Measurements from ENCODE around the gene TXNDC11. TPM values are rescaled to one million over a fixed set of nuclear protein-coding genes. Genes with fewer than 3 reads are reported as not detected.

The TXNDC11 gene
- polyA plus RNA-seq, 1 donor (not counting 4 experiments of a cell fraction or from before 2014, with no cell fraction given): 35.9 TPM

DNA sequence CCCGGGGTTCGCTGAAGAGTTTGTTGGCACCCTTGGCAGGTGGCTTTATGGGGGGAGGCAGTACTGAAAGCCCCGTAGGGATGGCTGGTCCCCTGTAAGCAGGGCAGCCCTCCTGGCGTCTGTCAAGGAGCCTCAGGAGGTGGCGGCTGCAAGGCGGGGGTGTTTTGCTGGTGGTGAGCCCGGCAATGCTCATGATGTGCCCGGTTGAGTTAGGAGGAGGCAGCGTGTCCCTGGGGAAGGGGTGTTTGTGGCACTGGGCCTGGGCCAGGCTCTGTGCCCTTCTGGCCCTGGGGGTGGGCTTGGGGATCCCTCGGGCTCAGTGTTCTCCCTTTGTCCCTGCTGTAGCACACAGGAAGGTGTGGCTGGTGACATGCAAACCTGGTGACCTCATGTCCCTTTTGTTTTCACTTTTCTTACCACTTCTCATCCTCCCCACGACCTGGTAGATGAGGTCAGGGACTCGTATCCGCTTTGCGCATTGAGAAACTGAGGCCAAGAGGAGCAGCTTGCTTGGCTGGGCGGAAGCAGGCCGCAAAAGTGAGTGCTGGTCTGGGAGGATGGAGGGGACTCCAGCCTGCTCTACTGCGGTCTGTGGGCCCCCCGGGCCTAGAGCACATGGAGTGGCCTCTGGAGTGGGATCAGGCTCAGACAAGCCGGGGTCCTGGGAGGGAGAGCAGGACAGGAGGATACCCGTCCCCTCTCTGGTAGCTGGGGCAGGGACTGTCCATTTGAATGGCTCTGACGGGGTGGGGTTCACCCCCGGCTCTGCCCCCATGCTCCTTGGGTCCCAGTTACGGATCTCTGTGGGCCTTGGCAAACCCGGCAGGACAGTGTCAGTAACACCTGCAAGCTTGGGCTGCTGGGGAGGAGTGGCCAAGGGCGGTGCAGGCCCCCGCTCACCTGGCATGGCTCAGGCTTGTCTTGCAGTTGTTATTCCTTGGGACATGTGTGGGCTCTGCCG lies 72.2 kb downstream of the TXNDC11 start:
- TF ChIP-seq, protein P1, sequence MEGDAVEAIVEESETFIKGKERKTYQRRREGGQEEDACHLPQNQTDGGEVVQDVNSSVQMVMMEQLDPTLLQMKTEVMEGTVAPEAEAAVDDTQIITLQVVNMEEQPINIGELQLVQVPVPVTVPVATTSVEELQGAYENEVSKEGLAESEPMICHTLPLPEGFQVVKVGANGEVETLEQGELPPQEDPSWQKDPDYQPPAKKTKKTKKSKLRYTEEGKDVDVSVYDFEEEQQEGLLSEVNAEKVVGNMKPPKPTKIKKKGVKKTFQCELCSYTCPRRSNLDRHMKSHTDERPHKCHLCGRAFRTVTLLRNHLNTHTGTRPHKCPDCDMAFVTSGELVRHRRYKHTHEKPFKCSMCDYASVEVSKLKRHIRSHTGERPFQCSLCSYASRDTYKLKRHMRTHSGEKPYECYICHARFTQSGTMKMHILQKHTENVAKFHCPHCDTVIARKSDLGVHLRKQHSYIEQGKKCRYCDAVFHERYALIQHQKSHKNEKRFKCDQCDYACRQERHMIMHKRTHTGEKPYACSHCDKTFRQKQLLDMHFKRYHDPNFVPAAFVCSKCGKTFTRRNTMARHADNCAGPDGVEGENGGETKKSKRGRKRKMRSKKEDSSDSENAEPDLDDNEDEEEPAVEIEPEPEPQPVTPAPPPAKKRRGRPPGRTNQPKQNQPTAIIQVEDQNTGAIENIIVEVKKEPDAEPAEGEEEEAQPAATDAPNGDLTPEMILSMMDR (optimal IDR thresholded peaks at IDR 0.05 in 1 of 3, IDR thresholded peaks at IDR 0.05 in 1 of 3, conservative IDR thresholded peaks at IDR 0.05 in 1 of 3; ENCODE audit: extremely low read depth in 1 of 3, insufficient read depth in 2 of 3, low read length in 3 of 3): no peak
- TF ChIP-seq EZH2 (IDR thresholded peaks at IDR 0.05; ENCODE audit: low read length): no peak
- peaks cover 12% of the 10 kb centered on the region for H3K79me2 ChIP-seq (ENCODE audit: control insufficient read depth, insufficient read depth, low read length)
- no peak for DNase-seq (ENCODE audit: low read depth, low spot score)
- no peak overlapping the region for H3K9ac ChIP-seq (ENCODE audit: control insufficient read depth, extremely low read depth, insufficient read depth, low read length)
- H3K4me3 ChIP-seq (ENCODE audit: control insufficient read depth in 2 of 3, extremely low read depth in 1 of 3, insufficient read depth in 2 of 3, low read depth in 1 of 3, low read length in 3 of 3): no peak overlapping the region
- no peak overlapping the region for H3K27ac ChIP-seq (ENCODE audit: control insufficient read depth, insufficient read depth, low read length)
- no peak overlapping the region for H2AFZ ChIP-seq (ENCODE audit: control insufficient read depth, low read length)
- peaks cover 8% of the 10 kb centered on the region for H3K4me1 ChIP-seq (ENCODE audit: control insufficient read depth, extremely low read depth, insufficient read depth, low read length)
- no peaks in the 10 kb centered on the region for H3K9me1 ChIP-seq (ENCODE audit: control insufficient read depth, extremely low read depth, insufficient read depth, low read length)
- H4K20me1 ChIP-seq (ENCODE audit: control insufficient read depth, extremely low read depth, insufficient read depth, low read length): peaks cover 6% of the 10 kb centered on the region
- no peak overlapping the region for H3K4me2 ChIP-seq (ENCODE audit: control insufficient read depth, extremely low read depth, insufficient read depth, low read depth, low read length)
- H3K27me3 ChIP-seq (ENCODE audit: control insufficient read depth, extremely low read depth, insufficient read depth, low read length): no peaks in the 10 kb centered on the region
- H3K9me3 ChIP-seq (ENCODE audit: control insufficient read depth, low read depth, low read length): no peaks in the 10 kb centered on the region
- H3K36me3 ChIP-seq (ENCODE audit: control insufficient read depth in 2 of 2, extremely low read depth in 1 of 2, insufficient read depth in 2 of 2, low read length in 2 of 2): no peaks in the 10 kb centered on the region
- no peak for FAIRE-seq
- dilution Hi-C loops (cut with MboI; ENCODE audit: extremely low pct_ligation_motif_present, low sequenced_read_pairs): no loop called here

DNA sequence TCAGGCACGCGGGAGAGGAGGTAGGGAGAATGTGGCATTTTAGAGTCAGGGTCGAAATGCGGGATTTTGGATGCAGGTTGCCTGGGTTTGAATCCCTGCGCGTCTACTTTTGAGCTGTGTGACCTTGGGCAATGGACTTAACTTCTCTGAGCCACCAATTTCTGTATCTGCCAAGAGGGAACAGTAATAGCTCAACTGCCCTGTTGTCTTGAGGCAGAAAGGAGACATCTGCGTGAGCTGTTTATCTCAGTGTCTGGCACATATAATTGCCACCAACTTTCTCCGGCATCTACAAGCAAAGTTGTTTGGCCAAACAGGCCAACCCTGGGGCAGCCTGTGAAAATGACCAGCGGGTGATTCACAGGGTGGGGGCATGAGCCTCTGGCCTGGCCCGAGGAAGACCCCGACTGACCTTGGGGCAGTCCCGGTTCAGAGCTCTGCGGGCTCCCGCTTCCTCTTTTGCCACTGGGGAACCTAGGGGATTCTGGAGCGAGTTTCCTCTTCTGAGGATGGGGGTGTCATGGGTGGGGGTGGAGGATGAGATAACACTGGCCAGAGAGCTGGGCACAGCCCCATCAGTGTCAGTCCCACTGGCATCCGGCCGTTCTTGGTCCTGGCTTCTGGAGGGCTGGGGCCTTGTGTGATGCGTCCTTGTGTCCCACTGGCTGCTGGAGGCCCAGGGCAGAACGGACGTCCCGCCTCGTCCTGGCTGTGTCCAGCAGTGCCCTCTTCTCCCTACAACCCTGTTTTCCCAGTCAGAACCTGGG lies 73.1 kb downstream of the TXNDC11 start:
- H4K20me1 ChIP-seq (ENCODE audit: control insufficient read depth, extremely low read depth, insufficient read depth, low read length): peaks cover 6% of the 10 kb centered on the region
- no peak overlapping the region for H3K9ac ChIP-seq (ENCODE audit: control insufficient read depth, extremely low read depth, insufficient read depth, low read length)
- H3K4me2 ChIP-seq (ENCODE audit: control insufficient read depth, extremely low read depth, insufficient read depth, low read depth, low read length): peak overlapping the region; percentile 67
- DNase-seq (ENCODE audit: low read depth, low spot score) (no peak), FAIRE-seq (no peak)
- H3K36me3 ChIP-seq (ENCODE audit: control insufficient read depth in 2 of 2, extremely low read depth in 1 of 2, insufficient read depth in 2 of 2, low read length in 2 of 2): no peaks in the 10 kb centered on the region
- peak overlapping the region; percentile 51 to 77 (median 73) for H3K4me3 ChIP-seq (ENCODE audit: control insufficient read depth in 2 of 3, extremely low read depth in 1 of 3, insufficient read depth in 2 of 3, low read depth in 1 of 3, low read length in 3 of 3)
- H3K4me1 ChIP-seq (ENCODE audit: control insufficient read depth, extremely low read depth, insufficient read depth, low read length): peaks cover 2% of the 10 kb centered on the region
- TF ChIP-seq, protein P1 (optimal IDR thresholded peaks at IDR 0.05 in 1 of 3, IDR thresholded peaks at IDR 0.05 in 1 of 3, conservative IDR thresholded peaks at IDR 0.05 in 1 of 3; ENCODE audit: extremely low read depth in 1 of 3, insufficient read depth in 2 of 3, low read length in 3 of 3): no peak
- no peak for TF ChIP-seq EZH2 (IDR thresholded peaks at IDR 0.05; ENCODE audit: low read length)
- H3K79me2 ChIP-seq (ENCODE audit: control insufficient read depth, insufficient read depth, low read length): peaks cover 12% of the 10 kb centered on the region
- no peaks in the 10 kb centered on the region for H3K27me3 ChIP-seq (ENCODE audit: control insufficient read depth, extremely low read depth, insufficient read depth, low read length)
- no peaks in the 10 kb centered on the region for H3K9me1 ChIP-seq (ENCODE audit: control insufficient read depth, extremely low read depth, insufficient read depth, low read length)
- no peak overlapping the region for H3K27ac ChIP-seq (ENCODE audit: control insufficient read depth, insufficient read depth, low read length)
- no peaks in the 10 kb centered on the region for H3K9me3 ChIP-seq (ENCODE audit: control insufficient read depth, low read depth, low read length)
- H2AFZ ChIP-seq (ENCODE audit: control insufficient read depth, low read length): no peak overlapping the region
- dilution Hi-C loops (cut with MboI; ENCODE audit: extremely low pct_ligation_motif_present, low sequenced_read_pairs): no loop called here
